NB4 (cell line): Measurements from ENCODE around the gene SCYGR2.

Experiments used
- CTCF ChIP-seq: IDR thresholded peaks from one replicate; pipeline ENCODE4 v1.5.1; 2012; ENCODE audit warnings: low read depth, low read length
- MAX ChIP-seq: IDR thresholded peaks from 2 replicates; pipeline ENCODE4 v1.6.1; 2011; ENCODE audit warnings: low read depth, low read length
- MYC ChIP-seq: IDR thresholded peaks from 2 replicates; pipeline ENCODE4 v1.6.1; 2011; ENCODE audit warnings: low read depth, low read length
- POLR2A ChIP-seq: IDR thresholded peaks from 2 replicates; pipeline ENCODE4 v1.6.1; 2011; ENCODE audit warnings: mild to moderate bottlenecking; ENCODE audit not compliant: insufficient read length; ENCODE audit errors: extremely low read depth

GRCh38 chr2:227623226-227623625 lies 24.5 kb downstream of the SCYGR2 start:
- TF ChIP-seq POLR2A, result no peak
- TF ChIP-seq CTCF, result no peak
- TF ChIP-seq MAX, result no peak
- TF ChIP-seq MYC, result no peak
